K562 (cell line): ENCODE results near the gene TYSND1. TPM values are rescaled to one million over a fixed set of nuclear protein-coding genes. Genes with fewer than 3 reads are reported as not detected.

Experiments
- ATAC-seq: fragments of 200-7000 bp; cut with Tn5 transposase; 3 replicates; pipeline ENCODE4 v1.9.1; 2020; ENCODE audit warnings: moderate library complexity
- BruUV-seq: library from RNA; stranded (reverse); fragments of 400-500 nt; replicated peaks from 2 replicates; lab custom pipeline; 2021; lab: Mats Ljungman, UMichigan
- CTCF ChIA-PET: fragments of 300-600 bp; formaldehyde crosslinking; extraction: SDS; loops from one replicate; lab custom pipeline; 2021; ENCODE audit warnings: low intra/inter-chr PET ratio; lab: Yijun Ruan, JAX
- POLR2A ChIA-PET: fragments of 300-600, 350-650 bp; sonication (Branson Sonifier 250); formaldehyde crosslinking; extraction: SDS; loops from one replicate; lab custom pipeline; 2021; ENCODE audit warnings: antibody characterized with exemption, inconsistent platforms; lab: Yijun Ruan, JAX
- DNase-seq, 4 experiments: peaks; one replicate each; pipeline versions ENCODE4 v3.0.0 to v3.0.0-alpha.2; 2011 to 2018; ENCODE audit warnings: low spot score in 3 of 4, mixed read lengths in 3 of 4; ENCODE audit errors: extremely low read depth in 1 of 4
- FAIRE-seq: peaks from 2 replicates; lab custom pipeline; 2011; peaks lifted over from hg19 to GRCh38; lab: Jason Lieb, UNC
- H2AFZ ChIP-seq: 2 replicates; pipeline ENCODE4 v1.6.0; 2011; ENCODE audit warnings: low read depth, low read length, control low read depth, inconsistent platforms
- H3K27ac ChIP-seq: fragments of 200-600 bp; 3 replicates; pipeline ENCODE4 v1.8.0; 2011; ENCODE audit warnings: low read depth, mild to moderate bottlenecking, control low read depth, inconsistent platforms, low read length, moderate library complexity, mixed read lengths; ENCODE audit errors: extremely low read depth
- H3K27me3 ChIP-seq, 2 experiments: fragments of 300-600 bp in 1 of 2; 2 replicates in 1 of 2; 3 replicates in 1 of 2; pipeline versions ENCODE4 v1.6.0 to v1.8.0; 2011; ENCODE audit warnings: inconsistent platforms in 2 of 2, low read length in 2 of 2, mild to moderate bottlenecking in 1 of 2, mixed read lengths in 1 of 2, moderate library complexity in 1 of 2; ENCODE audit not compliant: control insufficient read depth in 2 of 2, insufficient read depth in 2 of 2
- H3K36me3 ChIP-seq: fragments of 300-600 bp; 3 replicates; pipeline ENCODE4 v1.8.0; 2011; ENCODE audit warnings: mild to moderate bottlenecking, low read length, inconsistent platforms; ENCODE audit not compliant: control insufficient read depth, insufficient read depth
- H3K4me1 ChIP-seq, 2 experiments: fragments of 200-600 bp in 1 of 2; replicated peaks in 1 of 2; 2 replicates in 1 of 2; 3 replicates in 1 of 2; pipeline versions ENCODE4 v1.5.1 to v1.8.0; 2011; ENCODE audit warnings: inconsistent platforms in 2 of 2, low read length in 2 of 2, mild to moderate bottlenecking in 1 of 2, mixed read lengths in 1 of 2, moderate library complexity in 1 of 2; ENCODE audit not compliant: control insufficient read depth in 2 of 2, insufficient read depth in 2 of 2
- H3K4me2 ChIP-seq: 2 replicates; pipeline ENCODE4 v1.6.1; 2011; ENCODE audit warnings: low read length, control low read depth, inconsistent platforms, mixed read lengths; ENCODE audit not compliant: insufficient read depth
- H3K4me3 ChIP-seq: fragments of 200-600 bp; sonication (generic), shearing (Covaris generic); 2 replicates; pipeline ENCODE4 v1.5.1; 2016; ENCODE audit warnings: control low read depth, inconsistent platforms
- H3K79me2 ChIP-seq: fragments of 200-600 bp; 3 replicates; pipeline ENCODE4 v1.8.0; 2011; ENCODE audit warnings: low read length, inconsistent platforms; ENCODE audit not compliant: control insufficient read depth, insufficient read depth
- H3K9ac ChIP-seq, 2 experiments: 2 replicates each; pipeline versions ENCODE4 v1.6.0 to v1.6.1; 2011; ENCODE audit warnings: low read depth in 2 of 2, low read length in 2 of 2, control low read depth in 1 of 2, inconsistent platforms in 1 of 2, mild to moderate bottlenecking in 1 of 2, mixed read lengths in 1 of 2; ENCODE audit not compliant: insufficient read depth in 1 of 2
- H3K9me1 ChIP-seq: one replicate; pipeline ENCODE4 v1.6.0; 2011; ENCODE audit warnings: inconsistent platforms, mild to moderate bottlenecking, low read length, moderate library complexity; ENCODE audit not compliant: control insufficient read depth, insufficient read depth
- H3K9me3 ChIP-seq: replicated peaks from 2 replicates; pipeline ENCODE4 v1.5.1; 2011; ENCODE audit warnings: low read depth, low read length, inconsistent platforms; ENCODE audit not compliant: control insufficient read depth, insufficient read depth
- H4K20me1 ChIP-seq: replicated peaks from 2 replicates; pipeline ENCODE4 v1.6.1; 2011; ENCODE audit warnings: low read length, inconsistent platforms, mixed read lengths; ENCODE audit not compliant: control insufficient read depth, insufficient read depth
- CBX1 ChIP-seq: sonication (generic); IDR thresholded peaks from 2 replicates; pipeline ENCODE4 v1.6.1; 2016; ENCODE audit warnings: antibody characterized with exemption, low read depth, mild to moderate bottlenecking
- CCNT2 ChIP-seq: IDR thresholded peaks from 2 replicates; pipeline ENCODE4 v1.6.1; 2011; ENCODE audit warnings: borderline replicate concordance, low read depth, mild to moderate bottlenecking, moderate library complexity, mixed read lengths, low read length; ENCODE audit not compliant: insufficient read length; ENCODE audit errors: extremely low read depth
- CTCFL ChIP-seq: IDR thresholded peaks from 2 replicates; pipeline ENCODE4 v1.6.1; 2011; ENCODE audit warnings: borderline replicate concordance, low read depth, mild to moderate bottlenecking, moderate library complexity, low read length; ENCODE audit not compliant: insufficient read depth, poor library complexity, severe bottlenecking
- GTF2F1 ChIP-seq: IDR thresholded peaks from 2 replicates; pipeline ENCODE4 v1.6.1; 2011; ENCODE audit warnings: low read depth, low read length, improper control_type of control experiment
- HDGF ChIP-seq: fragments of 450-650 bp; IDR thresholded peaks from 2 replicates; pipeline ENCODE4 v1.6.1; 2016
- HINFP ChIP-seq: fragments of 450-650 bp; conservative IDR thresholded peaks from 2 replicates; pipeline ENCODE4 v1.6.1; 2016; ENCODE audit warnings: missing genetic modification characterization, low read depth, mild to moderate bottlenecking, control low read depth, missing compliant biosample characterization
- HLTF ChIP-seq: fragments of 450-650 bp; IDR thresholded peaks from 2 replicates; pipeline ENCODE4 v1.6.1; 2016
- NONO ChIP-seq, 2 experiments: fragments of 200-400 bp in 1 of 2; fragments of 450-650 bp in 1 of 2; formaldehyde crosslinking in 1 of 2; IDR thresholded peaks; 2 replicates each; pipeline ENCODE4 v1.6.1; 2017; ENCODE audit warnings: low read depth in 2 of 2, mild to moderate bottlenecking in 2 of 2, moderate library complexity in 2 of 2, low read length in 1 of 2
- NR4A1 ChIP-seq, 2 experiments: fragments of 250-450 bp in 1 of 2; fragments of 450-650 bp in 1 of 2; sonication (Bioruptor Pico) in 1 of 2; IDR thresholded peaks; 2 replicates each; pipeline versions ENCODE4 v1.4.0 to v1.6.1; 2016 to 2020; ENCODE audit warnings: mild to moderate bottlenecking in 2 of 2, missing compliant biosample characterization in 1 of 2, missing genetic modification characterization in 1 of 2, moderate library complexity in 1 of 2
- NRF1 ChIP-seq, 2 experiments: fragments of 450-650 bp; IDR thresholded peaks in 1 of 2; conservative IDR thresholded peaks in 1 of 2; 2 replicates each; pipeline ENCODE4 v1.6.1; 2014; ENCODE audit warnings: mild to moderate bottlenecking in 2 of 2
- SMARCE1 ChIP-seq: fragments of 450-650 bp; IDR thresholded peaks from 2 replicates; pipeline ENCODE4 v1.7.1; 2016; ENCODE audit warnings: mild to moderate bottlenecking
- TBP ChIP-seq: optimal IDR thresholded peaks from 2 replicates; pipeline ENCODE3; 2011; ENCODE audit warnings: low read depth, low read length, improper control_type of control experiment
- YY1 ChIP-seq, 3 experiments: IDR thresholded peaks; 2 replicates each; pipeline ENCODE4 v1.6.1; 2011; ENCODE audit warnings: low read length in 2 of 3, mild to moderate bottlenecking in 2 of 3, moderate library complexity in 2 of 3, borderline replicate concordance in 1 of 3, control low read depth in 1 of 3, low read depth in 1 of 3; ENCODE audit not compliant: insufficient read depth in 3 of 3, insufficient replicate concordance in 2 of 3, control insufficient read depth in 1 of 3, insufficient read length in 1 of 3; ENCODE audit errors: extremely low read depth in 1 of 3
- ZNF766 ChIP-seq: fragments of 200-800 bp; sonication (Bioruptor generic); conservative IDR thresholded peaks from 2 replicates; pipeline ENCODE4 v1.6.1; 2016; ENCODE audit warnings: missing genetic modification characterization, missing compliant biosample characterization
- WGBS: fragments of 100-300 bp; shearing (Covaris generic); methylation state at CpG from one replicate; pipeline ENCODE4 v1.1.6; 2016; ENCODE audit warnings: low coverage, mixed read lengths; ENCODE audit not compliant: insufficient coverage; ENCODE audit errors: missing lambda C conversion rate; 5-methylcytosine and 5-hydroxymethylcytosine counted together
- in situ Hi-C: fragments of 300-500 bp; cut with MboI; formaldehyde crosslinking; loops from 4 replicates; pipeline ENCODE4 v1.15.0; 2018; ENCODE audit warnings: inconsistent platforms, mixed read lengths
- intact Hi-C: fragments of 100-400 bp; cut with micrococcal nuclease; formaldehyde crosslinking; loops from 2 replicates; pipeline ENCODE4 v1.14.2; 2022
- polyA plus RNA-seq, 8 experiments: library from polyadenylated mRNA; depleted of rRNA in 4 of 8; stranded (reverse) in 5 of 8; unstranded in 3 of 8; fragments of >200 nt; fragmentation: Nextera tagmentation in 2 of 8; fragmentation: Illumina TruSeq in 1 of 8; extraction: Ambion mirVana in 2 of 8; extraction: Trizol in 1 of 8; gene quantifications; 2 replicates each; pipeline versions ENCODE4 v1.2.1 to v1.2.3, GENCODE V29; 2011 to 2014; ENCODE audit warnings: inconsistent platforms in 1 of 8, missing spikeins in 1 of 8
- total RNA-seq, 7 experiments: library from RNA; depleted of rRNA in 6 of 7; stranded (reverse); fragments of >200 nt in 6 of 7; fragmentation: Illumina TruSeq in 2 of 7; extraction: Trizol in 2 of 7; gene quantifications; 2 replicates each; pipeline versions ENCODE4 v1.2.1 to v1.2.3, GENCODE V29; 2011 to 2021; ENCODE audit warnings: low replicate concordance in 1 of 7
- TF ChIP-seq, protein P1 (sequence below): fragments of 250-450 bp; sonication (Bioruptor Pico); IDR thresholded peaks from 2 replicates; pipeline ENCODE4 v1.8.0; 2021; ENCODE audit warnings: borderline replicate concordance, mild to moderate bottlenecking, moderate library complexity; ENCODE audit not compliant: poor library complexity, severe bottlenecking

The TYSND1 gene
- total and polyA plus RNA-seq, 9 of the 15 experiments (the other 6 are each of a cell fraction or from before 2014, with no cell fraction given): 0.60 to 2.0 (median 1.3) TPM

GRCh38 chr10:70169011-70169410 lies 22.5 kb upstream of the TYSND1 start (continued):
- TF ChIP-seq CBX1 (no peak), GTF2F1 (no peak), CCNT2 (no peak), HINFP (tag) (no peak), NR4A1 (CRISPR knock-in tag; IDR thresholded peaks at IDR 0.05) (no peak), NR4A1 (tag; IDR thresholded peaks at IDR 0.05) (no peak), ZNF766 (CRISPR knock-in tag) (no peak)
- TF ChIP-seq, all 486 proteins: peak for 0

DNA sequence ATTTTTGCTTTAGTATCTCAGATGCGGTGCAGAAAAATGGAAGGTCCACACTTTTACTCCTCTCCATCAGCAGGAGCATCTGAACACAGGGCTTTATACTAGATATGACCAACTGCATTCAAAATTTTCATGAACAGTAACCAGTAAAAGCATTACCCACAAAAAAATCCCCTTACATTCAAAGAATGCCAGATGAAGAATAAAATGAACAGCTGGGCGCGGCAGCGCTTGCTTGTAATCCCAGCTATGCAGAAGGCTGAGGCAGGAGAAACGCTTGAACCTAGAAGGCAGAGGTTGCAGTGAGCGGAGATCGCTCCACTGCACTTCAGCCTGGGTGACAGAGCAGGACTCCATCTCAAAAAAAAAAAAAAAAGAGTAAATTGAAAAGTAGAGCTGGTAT lies 20.7 kb upstream of the TYSND1 start:
- intact Hi-C loops: no loop called here
- H3K4me3 ChIP-seq: no peak overlapping the region
- TF ChIP-seq HDGF (no peak), HLTF (no peak), YY1 (IDR thresholded peaks at IDR 0.05; ENCODE audit: borderline replicate concordance in 1 of 3, control insufficient read depth in 1 of 3, extremely low read depth in 1 of 3, insufficient read depth in 3 of 3, insufficient read length in 1 of 3, insufficient replicate concordance in 2 of 3, low read depth in 1 of 3, low read length in 2 of 3) (no peak), NONO (IDR thresholded peaks at IDR 0.05; ENCODE audit: low read depth in 2 of 2, low read length in 1 of 2) (no peak), SMARCE1 (no peak), TBP (no peak), CTCFL (no peak), NRF1 (conservative IDR thresholded peaks at IDR 0.05 in 1 of 2, IDR thresholded peaks at IDR 0.05 in 1 of 2) (no peak)
- TF ChIP-seq, protein P1, sequence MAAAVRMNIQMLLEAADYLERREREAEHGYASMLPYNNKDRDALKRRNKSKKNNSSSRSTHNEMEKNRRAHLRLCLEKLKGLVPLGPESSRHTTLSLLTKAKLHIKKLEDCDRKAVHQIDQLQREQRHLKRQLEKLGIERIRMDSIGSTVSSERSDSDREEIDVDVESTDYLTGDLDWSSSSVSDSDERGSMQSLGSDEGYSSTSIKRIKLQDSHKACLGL (CRISPR knock-in tag): no peak

More for the DNA sequence above, 20.7 kb upstream of the TYSND1 start:
- Histone ChIP-seq H3K9ac (no peak overlapping the region), H3K27ac (no peak overlapping the region), H3K9me3 (peaks cover 3% of the 10 kb centered on the region; the same call in 1 of the 2 replicates), H3K79me2 (peaks cover 85% of the 10 kb centered on the region), H2AFZ (no peak overlapping the region), H3K27me3 (no peaks in the 10 kb centered on the region), H3K4me1 (peaks cover 2 to 26% of the 10 kb centered on the region in 2 experiments; a peak in 4 of 5 replicates), H3K36me3 (peaks cover 53% of the 10 kb centered on the region), H3K4me2 (no peak overlapping the region), H4K20me1 (peaks cover 55% of the 10 kb centered on the region), H3K9me1 (peaks cover 3% of the 10 kb centered on the region)
- ChIA-PET CTCF (no interaction called here), POLR2A (interaction anchor here (0.6 to 1.7 kb wide), 8 partner anchors 8 to 48 kb away, joined by 3 to 5 read pairs (median 3); no protein-coding TSS in a partner anchor)
- 95% methylated on average over 7 of the region's 7 CpGs for WGBS
- in situ Hi-C loops: no loop called here
- ATAC-seq: no peak
- BruUV-seq: no TSS peak
- no peak for FAIRE-seq
- no peak for DNase-seq
